Right lobe of liver (tissue), 6 donors: ENCODE results near the gene BRSK2. TPM values are rescaled to one million over a fixed set of nuclear protein-coding genes. Genes with fewer than 3 reads are reported as not detected.

Source experiments
- ATAC-seq, 4 donors: fragments of 200-7000 bp; cut with Tn5 transposase; one replicate each; pipeline ENCODE4 v1.9.1; 2020; ENCODE audit warnings: mild to moderate bottlenecking in 4 of 4, moderate library complexity in 4 of 4
- DNase-seq, 3 donors: peaks; one replicate each; pipeline ENCODE4 v3.0.0-alpha.2; 2020
- H3K27ac ChIP-seq, 3 donors: fragments of 200-600 bp; one replicate each; pipeline ENCODE4 v1.8.0; 2022
- H3K27me3 ChIP-seq, 2 donors: fragments of 200-600 bp; one replicate each; pipeline ENCODE4 v1.8.0; 2022
- H3K36me3 ChIP-seq, 4 donors: fragments of 200-600 bp; sonication (generic) in 1 of 4; one replicate each; pipeline versions ENCODE4 v1.5.1 to v1.8.0; 2017 to 2022; ENCODE audit warnings: control low read depth in 1 of 4
- H3K4me1 ChIP-seq, 4 donors: fragments of 200-600 bp; sonication (generic) in 1 of 4; one replicate each; pipeline versions ENCODE4 v1.5.1 to v1.8.0; 2017 to 2022; ENCODE audit warnings: control low read depth in 1 of 4
- H3K4me3 ChIP-seq, 3 donors: fragments of 200-600 bp; one replicate each; pipeline ENCODE4 v1.8.0; 2022
- H3K9me3 ChIP-seq, 4 donors: fragments of 200-600 bp; sonication (generic) in 1 of 4; one replicate each; pipeline versions ENCODE4 v1.5.1 to v1.8.0; 2017 to 2022; ENCODE audit warnings: control low read depth in 1 of 4
- POLR2A ChIP-seq: fragments of 450-650 bp; IDR thresholded peaks from one replicate; pipeline ENCODE4 v1.6.1; 2017; ENCODE audit warnings: antibody characterized with exemption, mild to moderate bottlenecking
- WGBS: methylation state at CpG from one replicate; pipeline ENCODE4 v1.1.6; 2018; ENCODE audit warnings: low coverage, low lambda C conversion rate; ENCODE audit not compliant: insufficient coverage; ENCODE audit errors: missing lambda C conversion rate; 5-methylcytosine and 5-hydroxymethylcytosine counted together
- intact Hi-C, 2 donors: fragments of 100-400 bp; cut with DNase I; formaldehyde crosslinking; loops; one replicate each; pipeline versions ENCODE4 v1.11.2 to v1.14.1; 2022
- total RNA-seq, 6 experiments: library from RNA; depleted of rRNA in 2 of 6; stranded (reverse); fragments of >200 nt in 2 of 6; fragmentation: NEBNext Ultra II Directional in 3 of 6; extraction: Animal tissue kit (Norgen Biotek cat#: 25700) in 3 of 6; gene quantifications; one replicate each; pipeline versions ENCODE4 v1.1.0 to v1.2.4, GENCODE V29; 2016 to 2023
- TF ChIP-seq, protein P1 (sequence below), 4 donors: fragments of 200-600 bp in 3 of 4; fragments of 450-650 bp in 1 of 4; IDR thresholded peaks; one replicate each; pipeline versions ENCODE4 v1.5.1 to v1.8.0; 2016 to 2022; ENCODE audit warnings: antibody characterized with exemption in 4 of 4, mild to moderate bottlenecking in 2 of 4
- donor health status: DM: no; HTN: yes; CAD: no.
- donor health status: DM: no; HTN: no; CAD: no.
- donor health status: DM: no; HTN: no; CAD: no.
- donor health status: DM: no; HTN: yes; CAD: no.
- donor health status: DM: no; HTN: yes; CAD: no.

Gene BRSK2
- total RNA-seq, 6 experiments from 2014 or later: 0.12 to 0.49 TPM; not detected in 4

DNA sequence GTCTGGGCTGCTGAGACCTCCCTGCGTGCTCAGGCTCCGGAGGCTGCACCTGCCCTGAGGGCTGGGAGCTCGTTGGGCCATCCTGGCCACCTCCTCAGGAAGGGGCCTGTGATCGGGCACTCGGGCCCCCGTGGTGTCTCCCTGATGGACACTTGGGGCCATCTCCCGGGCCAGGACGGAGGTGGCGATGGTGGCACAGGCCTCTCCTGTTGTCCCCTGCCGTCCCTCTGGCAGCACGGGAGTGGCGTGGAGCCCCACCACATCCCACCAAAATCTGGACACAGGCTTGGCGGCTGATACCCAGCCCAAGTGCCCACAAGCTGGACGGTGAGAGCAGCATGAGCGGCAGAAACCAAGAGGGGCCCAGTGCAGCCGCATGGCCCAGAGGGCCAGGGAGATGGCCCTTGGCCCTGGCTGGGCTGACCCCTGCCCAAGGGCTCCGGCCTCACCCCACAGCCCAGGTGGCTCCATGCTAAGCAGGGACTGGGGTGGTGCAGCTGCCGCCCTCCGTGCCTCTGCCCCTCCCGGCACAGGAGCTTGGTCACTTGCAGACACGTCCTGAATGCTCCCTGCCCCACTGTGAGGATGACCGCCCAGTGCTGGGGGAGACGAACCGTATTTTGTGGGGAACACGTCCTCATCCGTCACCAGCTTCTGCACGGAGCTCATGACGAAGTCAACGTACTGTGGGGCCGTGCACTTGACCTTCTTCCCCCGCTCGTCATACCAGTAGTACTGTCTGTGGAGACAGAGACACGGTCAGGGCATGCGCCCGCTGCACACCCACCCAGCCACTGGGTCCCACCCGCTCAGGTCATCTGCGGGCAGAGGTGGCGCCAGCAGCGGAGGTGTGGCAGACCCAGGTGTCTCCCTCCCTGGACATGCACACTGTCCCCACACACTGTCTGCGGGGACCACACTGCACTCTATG lies 81.2 kb downstream of the BRSK2 start:
- 81% methylated on average over 4 of the region's 40 CpGs for WGBS
- Histone ChIP-seq H3K4me3 (no peak overlapping the region), H3K27me3 (no peaks in the 10 kb centered on the region), H3K36me3 (peaks cover 0 to 14% (median 4%) of the 10 kb centered on the region in 4 donors), H3K27ac (no peak overlapping the region), H3K4me1 (no peaks in the 10 kb centered on the region), H3K9me3 (no peaks in the 10 kb centered on the region)
- intact Hi-C loops: no loop called here
- DNase-seq (peak in 2 of 3 donors; percentile 14 to 52), ATAC-seq (no peak)
- no peak for TF ChIP-seq POLR2A
- TF ChIP-seq, protein P1, sequence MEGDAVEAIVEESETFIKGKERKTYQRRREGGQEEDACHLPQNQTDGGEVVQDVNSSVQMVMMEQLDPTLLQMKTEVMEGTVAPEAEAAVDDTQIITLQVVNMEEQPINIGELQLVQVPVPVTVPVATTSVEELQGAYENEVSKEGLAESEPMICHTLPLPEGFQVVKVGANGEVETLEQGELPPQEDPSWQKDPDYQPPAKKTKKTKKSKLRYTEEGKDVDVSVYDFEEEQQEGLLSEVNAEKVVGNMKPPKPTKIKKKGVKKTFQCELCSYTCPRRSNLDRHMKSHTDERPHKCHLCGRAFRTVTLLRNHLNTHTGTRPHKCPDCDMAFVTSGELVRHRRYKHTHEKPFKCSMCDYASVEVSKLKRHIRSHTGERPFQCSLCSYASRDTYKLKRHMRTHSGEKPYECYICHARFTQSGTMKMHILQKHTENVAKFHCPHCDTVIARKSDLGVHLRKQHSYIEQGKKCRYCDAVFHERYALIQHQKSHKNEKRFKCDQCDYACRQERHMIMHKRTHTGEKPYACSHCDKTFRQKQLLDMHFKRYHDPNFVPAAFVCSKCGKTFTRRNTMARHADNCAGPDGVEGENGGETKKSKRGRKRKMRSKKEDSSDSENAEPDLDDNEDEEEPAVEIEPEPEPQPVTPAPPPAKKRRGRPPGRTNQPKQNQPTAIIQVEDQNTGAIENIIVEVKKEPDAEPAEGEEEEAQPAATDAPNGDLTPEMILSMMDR (IDR thresholded peaks at IDR 0.05): no peak

GRCh38 chr11:1471736-1472135 lies 82.0 kb downstream of the BRSK2 start:
- TF ChIP-seq, protein P1 (IDR thresholded peaks at IDR 0.05): no peak
- TF ChIP-seq POLR2A: no peak
- Histone ChIP-seq H3K27me3 (no peaks in the 10 kb centered on the region), H3K4me3 (no peak overlapping the region), H3K36me3 (peaks cover 0 to 22% (median 4%) of the 10 kb centered on the region in 4 donors), H3K9me3 (no peaks in the 10 kb centered on the region), H3K4me1 (no peaks in the 10 kb centered on the region), H3K27ac (no peak overlapping the region)
- ATAC-seq: no peak
- 67% methylated on average over 2 of the region's 9 CpGs for WGBS
- peak in 2 of 3 donors; percentile 4 to 26 for DNase-seq
- intact Hi-C loops: no loop called here

- no peaks in the 10 kb centered on the region for H3K4me1 ChIP-seq
- TF ChIP-seq POLR2A: no peak
- TF ChIP-seq, protein P1 (IDR thresholded peaks at IDR 0.05): no peak
- intact Hi-C loops: no loop called here
- H3K4me3 ChIP-seq: no peak overlapping the region
- H3K36me3 ChIP-seq: peaks cover 0 to 25% (median 6%) of the 10 kb centered on the region in 4 donors
- no peak overlapping the region for H3K27ac ChIP-seq
- no peaks in the 10 kb centered on the region for H3K9me3 ChIP-seq
- 60% methylated on average over 1 of the region's 21 CpGs for WGBS
- DNase-seq: peak in 2 of 3 donors; percentile 15 to 41
- no peaks in the 10 kb centered on the region for H3K27me3 ChIP-seq
- no peak for ATAC-seq
These were observed 82.7 kb downstream of the BRSK2 start for GRCh38 chr11:1472180-1473005.

DNA sequence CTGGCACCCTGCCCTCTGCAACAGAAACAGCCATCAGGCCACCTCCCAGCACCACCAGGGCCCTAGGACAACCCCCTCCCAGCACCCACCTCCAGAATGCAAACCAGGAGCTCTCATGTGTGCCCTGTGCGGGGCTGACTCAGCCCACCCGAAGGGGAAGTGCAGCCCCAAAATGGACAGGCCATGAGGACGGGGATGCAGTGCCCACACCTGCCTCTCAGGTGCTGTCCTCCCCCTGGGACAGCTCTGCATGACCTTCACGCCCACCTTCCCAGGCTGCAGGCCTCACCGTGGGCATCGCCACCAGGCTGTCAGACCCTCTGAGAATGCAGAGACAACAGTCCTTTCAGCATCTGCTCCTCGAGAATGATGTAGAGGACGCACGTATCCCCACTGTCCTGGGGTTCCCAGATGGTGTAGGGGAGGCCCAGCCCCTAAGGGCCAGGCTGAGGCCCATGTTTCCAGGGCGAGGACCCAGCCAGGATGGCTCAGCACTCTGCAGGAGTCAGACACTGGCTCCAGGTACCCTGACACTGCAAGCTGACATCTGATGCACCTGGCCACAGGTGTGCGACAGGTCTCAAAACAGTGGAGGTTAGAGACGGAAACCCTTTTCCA lies 83.4 kb downstream of the BRSK2 start:
- Histone ChIP-seq H3K27ac (no peak overlapping the region), H3K36me3 (peaks cover 0 to 26% (median 6%) of the 10 kb centered on the region in 4 donors), H3K4me3 (no peak overlapping the region), H3K27me3 (no peaks in the 10 kb centered on the region), H3K9me3 (no peaks in the 10 kb centered on the region), H3K4me1 (no peaks in the 10 kb centered on the region)
- intact Hi-C loops: no loop called here
- DNase-seq (peak in 2 of 3 donors; percentile 15 to 42), ATAC-seq (no peak)
- 92% methylated on average over 2 of the region's 12 CpGs for WGBS
- TF ChIP-seq POLR2A: no peak
- TF ChIP-seq, protein P1 (IDR thresholded peaks at IDR 0.05): no peak
